OCI-LY7 (cell line): ENCODE data around the gene SETBP1. TPM values are rescaled to one million over a fixed set of nuclear protein-coding genes. Genes with fewer than 3 reads are reported as not detected.

Experiments
- BruUV-seq: library from RNA; stranded (reverse); fragments of 400-500 nt; replicated peaks from 2 replicates; lab custom pipeline; 2021; lab: Mats Ljungman, UMichigan
- CTCF ChIA-PET: fragments of 300-600 bp; sonication (Branson Sonifier 250); formaldehyde crosslinking; loops from one replicate; lab custom pipeline; 2022; ENCODE audit warnings: antibody characterized with exemption; ENCODE audit not compliant: unreplicated experiment; lab: Charles Lee
- POLR2A ChIA-PET: fragments of 300-600 bp; sonication (Branson Sonifier 250); formaldehyde crosslinking; loops from one replicate; lab custom pipeline; 2022; ENCODE audit warnings: antibody characterized with exemption; lab: Charles Lee
- DNase-seq: peaks from one replicate; pipeline ENCODE4 v3.0.0-alpha.2; 2015; ENCODE audit warnings: low spot score
- H2AFZ ChIP-seq: fragments of 200-600 bp; sonication (generic), shearing (Covaris generic); 2 replicates; pipeline ENCODE4 v1.6.1; 2014; ENCODE audit warnings: mild to moderate bottlenecking, antibody characterized with exemption, low read length, moderate library complexity
- H3K27ac ChIP-seq: fragments of 200-600 bp; sonication (generic); 2 replicates; pipeline ENCODE4 v1.5.1; 2014; ENCODE audit warnings: mixed run types, low read depth, mild to moderate bottlenecking, moderate library complexity, low read length, inconsistent platforms; ENCODE audit not compliant: poor library complexity, severe bottlenecking
- H3K36me3 ChIP-seq: fragments of 200-600 bp; sonication (generic); 2 replicates; pipeline ENCODE4 v1.6.1; 2014; ENCODE audit warnings: mild to moderate bottlenecking, antibody characterized with exemption, low read length, moderate library complexity, mixed read lengths; ENCODE audit not compliant: insufficient read depth
- H3K4me1 ChIP-seq: fragments of 200-600 bp; sonication (generic); 2 replicates; pipeline ENCODE4 v1.5.1; 2014; ENCODE audit warnings: mild to moderate bottlenecking, low read length; ENCODE audit not compliant: insufficient read depth, poor library complexity, severe bottlenecking
- H3K4me2 ChIP-seq: fragments of 200-600 bp; sonication (generic); 2 replicates; pipeline ENCODE4 v1.6.1; 2014; ENCODE audit warnings: mild to moderate bottlenecking, low read length
- H3K4me3 ChIP-seq: fragments of 200-600 bp; sonication (generic); 2 replicates; pipeline ENCODE4 v1.5.1; 2014; ENCODE audit warnings: mild to moderate bottlenecking, low read depth, low read length; ENCODE audit not compliant: poor library complexity, severe bottlenecking
- H3K79me2 ChIP-seq: fragments of 200-600 bp; sonication (generic); 2 replicates; pipeline ENCODE4 v1.6.1; 2016; ENCODE audit warnings: low read depth, mild to moderate bottlenecking, low read length, moderate library complexity, mixed read lengths; ENCODE audit not compliant: insufficient read depth
- H3K9me2 ChIP-seq: fragments of 200-600 bp; sonication (generic); 2 replicates; pipeline ENCODE4 v1.6.1; 2016; ENCODE audit warnings: mild to moderate bottlenecking, low read length, mixed read lengths; ENCODE audit not compliant: insufficient read depth
- H3K9me3 ChIP-seq: fragments of 200-600 bp; sonication (generic); 2 replicates; pipeline ENCODE4 v1.6.1; 2014; ENCODE audit warnings: mild to moderate bottlenecking, mixed run types, low read length, mixed read lengths
- H4K20me1 ChIP-seq: fragments of 200-600 bp; sonication (generic); 2 replicates; pipeline ENCODE4 v1.6.1; 2014; ENCODE audit warnings: mild to moderate bottlenecking, antibody characterized with exemption, low read length, moderate library complexity, mixed read lengths; ENCODE audit not compliant: insufficient read depth
- CTCF ChIP-seq: fragments of 200-600 bp; sonication (generic); conservative IDR thresholded peaks from 2 replicates; pipeline ENCODE4 v1.5.1; 2014; ENCODE audit warnings: mild to moderate bottlenecking, antibody characterized with exemption, low read length, moderate library complexity, mixed read lengths
- EZH2phosphoT487 ChIP-seq: fragments of 200-600 bp; sonication (generic); IDR thresholded peaks from 2 replicates; pipeline ENCODE4 v1.6.1; 2018; ENCODE audit warnings: low read depth, borderline replicate concordance, mild to moderate bottlenecking, mixed run types, antibody characterized with exemption, low read length, moderate library complexity, mixed read lengths
- intact Hi-C: fragments of 100-400 bp; cut with micrococcal nuclease; formaldehyde crosslinking; loops from one replicate; pipeline ENCODE4 v1.10.0; 2022; ENCODE audit not compliant: unreplicated experiment
- total RNA-seq, 2 experiments: library from RNA; depleted of rRNA in 1 of 2; stranded (reverse); fragments of >200 nt in 1 of 2; shearing (Covaris generic) in 1 of 2; gene quantifications; 2 replicates each; pipeline ENCODE4 v1.2.3, GENCODE V29; 2014 to 2022

Gene SETBP1
- total RNA-seq, 2 experiments from 2014 or later: 2.6 to 9.1 TPM

- Histone ChIP-seq H3K4me2 (no peak overlapping the region), H3K4me1 (no peaks in the 10 kb centered on the region), H3K9me3 (no peaks in the 10 kb centered on the region), H3K36me3 (no peaks in the 10 kb centered on the region), H3K9me2 (no peaks in the 10 kb centered on the region), H2AFZ (no peak overlapping the region), H3K4me3 (no peak overlapping the region), H4K20me1 (no peaks in the 10 kb centered on the region), H3K79me2 (no peaks in the 10 kb centered on the region), H3K27ac (no peak overlapping the region)
- CTCF ChIA-PET: no interaction called here
- POLR2A ChIA-PET: interaction anchor here (0.7 kb wide), 1 partner anchor 1201 kb away, joined by 3 read pairs; no protein-coding TSS in a partner anchor
- no peak for DNase-seq
- intact Hi-C loops: no loop called here
- no peak for TF ChIP-seq EZH2phosphoT487
- TF ChIP-seq CTCF: no peak
- no TSS peak for BruUV-seq
Measured at GRCh38 chr18:44986933-44987332, 306.2 kb downstream of the SETBP1 start.

- Histone ChIP-seq H3K4me2 (no peak overlapping the region), H3K9me2 (no peaks in the 10 kb centered on the region), H4K20me1 (no peaks in the 10 kb centered on the region), H3K36me3 (no peaks in the 10 kb centered on the region), H3K4me1 (no peaks in the 10 kb centered on the region), H3K27ac (no peak overlapping the region), H2AFZ (no peak overlapping the region), H3K4me3 (no peak overlapping the region), H3K79me2 (no peaks in the 10 kb centered on the region), H3K9me3 (no peaks in the 10 kb centered on the region)
- no peak for TF ChIP-seq CTCF
- no peak for TF ChIP-seq EZH2phosphoT487
- DNase-seq: no peak
- BruUV-seq: no TSS peak
- ChIA-PET POLR2A (interaction anchor here (0.6 kb wide), 1 partner anchor 118 kb away, joined by 3 read pairs; no protein-coding TSS in a partner anchor), CTCF (no interaction called here)
- intact Hi-C loops: no loop called here
Measured at GRCh38 chr18:44987371-44987770, 306.7 kb downstream of the SETBP1 start.

GRCh38 chr18:44988821-44989587 lies 308.3 kb downstream of the SETBP1 start:
- Histone ChIP-seq H3K4me2 (no peak overlapping the region), H4K20me1 (no peaks in the 10 kb centered on the region), H3K4me1 (no peaks in the 10 kb centered on the region), H3K27ac (no peak overlapping the region), H3K79me2 (no peaks in the 10 kb centered on the region), H3K9me2 (no peaks in the 10 kb centered on the region), H3K9me3 (no peaks in the 10 kb centered on the region), H3K36me3 (no peaks in the 10 kb centered on the region), H3K4me3 (no peak overlapping the region), H2AFZ (no peak overlapping the region)
- no TSS peak for BruUV-seq
- intact Hi-C loops: no loop called here
- DNase-seq: no peak
- no peak for TF ChIP-seq CTCF
- no peak for TF ChIP-seq EZH2phosphoT487
- CTCF ChIA-PET: no interaction called here
- POLR2A ChIA-PET: no interaction called here
